ENCODE data around the gene GMPR2. TPM values are rescaled to one million over a fixed set of nuclear protein-coding genes. Genes with fewer than 3 reads are reported as not detected.

GMPR2 gene
- total and polyA plus RNA-seq, 11 donors, result 23.9 to 55.9 (median 31.5) TPM

GRCh38 chr14:24284501-24285035 is 51.8 kb downstream of the GMPR2 start:
- H3K4me3 ChIP-seq, result no peak overlapping the region
- intact Hi-C loops (cut with DNase I), result no loop called here
- no peak for ATAC-seq
- H3K4me1 ChIP-seq, result peaks cover 0 to 34% (median 5%) of the 10 kb centered on the region in 12 donors
- no peak for DNase-seq
- H3K36me3 ChIP-seq, result peaks cover 0 to 5% (median 2%) of the 10 kb centered on the region in 9 donors
- no peaks in the 10 kb centered on the region for H3K27me3 ChIP-seq
- H3K9me3 ChIP-seq, result no peaks in the 10 kb centered on the region
- 70 to 77% (median 72%) methylated on average over 11 of the region's 11 CpGs for WGBS, 4 donors
- TF ChIP-seq, protein P1, sequence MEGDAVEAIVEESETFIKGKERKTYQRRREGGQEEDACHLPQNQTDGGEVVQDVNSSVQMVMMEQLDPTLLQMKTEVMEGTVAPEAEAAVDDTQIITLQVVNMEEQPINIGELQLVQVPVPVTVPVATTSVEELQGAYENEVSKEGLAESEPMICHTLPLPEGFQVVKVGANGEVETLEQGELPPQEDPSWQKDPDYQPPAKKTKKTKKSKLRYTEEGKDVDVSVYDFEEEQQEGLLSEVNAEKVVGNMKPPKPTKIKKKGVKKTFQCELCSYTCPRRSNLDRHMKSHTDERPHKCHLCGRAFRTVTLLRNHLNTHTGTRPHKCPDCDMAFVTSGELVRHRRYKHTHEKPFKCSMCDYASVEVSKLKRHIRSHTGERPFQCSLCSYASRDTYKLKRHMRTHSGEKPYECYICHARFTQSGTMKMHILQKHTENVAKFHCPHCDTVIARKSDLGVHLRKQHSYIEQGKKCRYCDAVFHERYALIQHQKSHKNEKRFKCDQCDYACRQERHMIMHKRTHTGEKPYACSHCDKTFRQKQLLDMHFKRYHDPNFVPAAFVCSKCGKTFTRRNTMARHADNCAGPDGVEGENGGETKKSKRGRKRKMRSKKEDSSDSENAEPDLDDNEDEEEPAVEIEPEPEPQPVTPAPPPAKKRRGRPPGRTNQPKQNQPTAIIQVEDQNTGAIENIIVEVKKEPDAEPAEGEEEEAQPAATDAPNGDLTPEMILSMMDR (IDR thresholded peaks at IDR 0.05), result no peak
- H3K27ac ChIP-seq, result no peak overlapping the region

- WGBS, 4 donors, result 81 to 89% (median 83%) methylated on average over 4 of the region's 4 CpGs
- TF ChIP-seq, protein P1 (IDR thresholded peaks at IDR 0.05), result no peak
- no peak for TF ChIP-seq POLR2A (IDR thresholded peaks at IDR 0.05)
Observed at GRCh38 chr14:24285351-24285750, 52.6 kb downstream of the GMPR2 start.

DNA sequence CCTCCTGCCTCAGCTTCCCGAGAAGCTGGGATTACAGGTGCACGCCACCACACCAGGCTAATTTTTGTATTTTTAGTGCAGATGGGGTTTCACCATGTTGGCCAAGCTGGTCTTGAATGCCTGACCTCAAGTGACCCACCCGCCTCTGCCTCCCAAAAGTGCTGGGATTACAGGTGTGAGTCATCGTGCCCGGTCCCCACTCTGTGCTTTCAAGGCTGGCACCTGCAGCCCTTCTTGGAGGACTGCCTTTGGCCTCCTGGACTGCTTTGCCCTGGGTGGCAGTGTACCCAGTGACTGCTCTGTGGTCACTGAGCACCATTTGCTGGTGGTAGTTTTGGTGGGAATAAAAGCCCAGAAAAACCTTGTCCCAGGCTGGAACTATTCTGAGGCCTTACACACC is 54.3 kb downstream of the GMPR2 start:
- ATAC-seq, result no peak

More at GRCh38 chr14:24285351-24285750, 52.6 kb downstream of the GMPR2 start:
- Histone ChIP-seq H3K27me3 (no peaks in the 10 kb centered on the region), H3K36me3 (peaks cover 0 to 13% (median 10%) of the 10 kb centered on the region in 9 donors), H3K27ac (no peak overlapping the region), H3K4me1 (peaks cover 0 to 26% (median 2%) of the 10 kb centered on the region in 12 donors), H3K9me3 (no peaks in the 10 kb centered on the region), H3K4me3 (no peak overlapping the region)
- intact Hi-C loops (cut with DNase I), result no loop called here
- ATAC-seq, result no peak
- no peak for DNase-seq

More for the DNA sequence above, 54.3 kb downstream of the GMPR2 start:
- H3K9me3 ChIP-seq, result no peaks in the 10 kb centered on the region
- H3K27ac ChIP-seq, result no peak overlapping the region
- intact Hi-C loops (cut with DNase I), result no loop called here
- DNase-seq, result no peak
- H3K4me3 ChIP-seq, result no peak overlapping the region
- H3K36me3 ChIP-seq, result peaks cover 0 to 29% (median 26%) of the 10 kb centered on the region in 9 donors
- WGBS, 4 donors, result 91 to 96% (median 95%) methylated on average over 4 to 5 of the region's 5 CpGs
- TF ChIP-seq POLR2A (IDR thresholded peaks at IDR 0.05), result no peak
- TF ChIP-seq, protein P1 (IDR thresholded peaks at IDR 0.05), result no peak
- H3K4me1 ChIP-seq, result peaks cover 0 to 9% (median 0%) of the 10 kb centered on the region in 12 donors
- H3K27me3 ChIP-seq, result no peaks in the 10 kb centered on the region

Other genes starting within 250 kb of the GMPR2 start
Only the 30 nearest of the 34 such genes appear.
- gene CARMIL3, start 180.9 kb upstream of the GMPR2 start, total RNA-seq, result under 1 TPM in 6 of 9 donors, not detected in 3; 0.05 to 0.38 (median 0.17) TPM
- under 1 TPM; 0.08 to 0.15 TPM for gene CARMIL3, start 180.9 kb upstream of the GMPR2 start, polyA plus RNA-seq
- gene CPNE6, start 161.4 kb upstream of the GMPR2 start, total RNA-seq, result under 1 TPM in 3 of 9 donors, not detected in 6; 0.23 to 0.52 (median 0.25) TPM
- not detected for gene CPNE6, start 161.4 kb upstream of the GMPR2 start, polyA plus RNA-seq
- 10 to 100 TPM in 2 of 9 donors, 1 to 10 TPM in 7; 2.1 to 14.6 (median 3.9) TPM for gene PCK2, start 138.6 kb upstream of the GMPR2 start, total RNA-seq
- 1 to 10 TPM; 1.5 to 5.4 TPM for gene PCK2, start 138.6 kb upstream of the GMPR2 start, polyA plus RNA-seq
- gene DCAF11, start 118.2 kb upstream of the GMPR2 start, total RNA-seq, result 100 to 1,000 TPM in 2 of 9 donors, 10 to 100 TPM in 7; 55.1 to 117 (median 75.0) TPM
- 100 to 1,000 TPM in 1 of 2 donors, 10 to 100 TPM in 1; 25.3 to 111 TPM for gene DCAF11, start 118.2 kb upstream of the GMPR2 start, polyA plus RNA-seq
- 1 to 10 TPM; 1.3 to 2.9 (median 2.1) TPM for gene NRL, start 118.0 kb upstream of the GMPR2 start, total RNA-seq
- 1 to 10 TPM; 2.1 to 3.0 TPM for gene NRL, start 118.0 kb upstream of the GMPR2 start, polyA plus RNA-seq
- 100 to 1,000 TPM in 5 of 9 donors, 10 to 100 TPM in 4; 58.5 to 247 (median 107) TPM for gene FITM1, start 102.3 kb upstream of the GMPR2 start, total RNA-seq
- gene FITM1, start 102.3 kb upstream of the GMPR2 start, polyA plus RNA-seq, result 100 to 1,000 TPM in 1 of 2 donors, 10 to 100 TPM in 1; 43.3 to 276 TPM
- gene PSME1, start 96.7 kb upstream of the GMPR2 start, total RNA-seq, result 100 to 1,000 TPM in 6 of 9 donors, 10 to 100 TPM in 3; 87.3 to 331 (median 110) TPM
- gene PSME1, start 96.7 kb upstream of the GMPR2 start, polyA plus RNA-seq, result 100 to 1,000 TPM; 125 to 164 TPM
- gene EMC9, start 91.3 kb upstream of the GMPR2 start, total RNA-seq, result 10 to 100 TPM in 8 of 9 donors, 1 to 10 TPM in 1; 9.6 to 18.7 (median 13.8) TPM
- gene EMC9, start 91.3 kb upstream of the GMPR2 start, polyA plus RNA-seq, result 10 to 100 TPM; 20.1 to 30.6 TPM
- gene PSME2, start 86.3 kb upstream of the GMPR2 start, total RNA-seq, result 100 to 1,000 TPM in 3 of 9 donors, 10 to 100 TPM in 6; 51.4 to 360 (median 80.8) TPM
- gene PSME2, start 86.3 kb upstream of the GMPR2 start, polyA plus RNA-seq, result 100 to 1,000 TPM in 1 of 2 donors, 10 to 100 TPM in 1; 90.4 to 222 TPM
- 10 to 100 TPM; 31.6 to 54.2 (median 36.6) TPM for gene RNF31, start 85.4 kb upstream of the GMPR2 start, total RNA-seq
- 10 to 100 TPM; 36.4 to 38.3 TPM for gene RNF31, start 85.4 kb upstream of the GMPR2 start, polyA plus RNA-seq
- gene IRF9, start 71.7 kb upstream of the GMPR2 start, total RNA-seq, result 100 to 1,000 TPM in 1 of 9 donors, 10 to 100 TPM in 8; 23.4 to 169 (median 29.8) TPM
- gene IRF9, start 71.7 kb upstream of the GMPR2 start, polyA plus RNA-seq, result 10 to 100 TPM; 26.6 to 30.4 TPM
- 10 to 100 TPM in 2 of 9 donors, 1 to 10 TPM in 6, under 1 TPM in 1; 0.32 to 25.3 (median 4.4) TPM for gene REC8, start 60.8 kb upstream of the GMPR2 start, total RNA-seq
- gene REC8, start 60.8 kb upstream of the GMPR2 start, polyA plus RNA-seq, result 1 to 10 TPM; 2.2 to 4.8 TPM
- gene IPO4, start 44.1 kb upstream of the GMPR2 start, total RNA-seq, result 10 to 100 TPM in 8 of 9 donors, 1 to 10 TPM in 1; 9.1 to 25.6 (median 17.2) TPM
- gene IPO4, start 44.1 kb upstream of the GMPR2 start, polyA plus RNA-seq, result 10 to 100 TPM in 1 of 2 donors, 1 to 10 TPM in 1; 1.8 to 40.0 TPM
- 10 to 100 TPM; 15.4 to 32.3 (median 26.3) TPM for gene TM9SF1, start 37.5 kb upstream of the GMPR2 start, total RNA-seq
- 10 to 100 TPM in 1 of 2 donors, 1 to 10 TPM in 1; 6.1 to 52.8 TPM for gene TM9SF1, start 37.5 kb upstream of the GMPR2 start, polyA plus RNA-seq
- gene TSSK4, start 27.2 kb upstream of the GMPR2 start, total RNA-seq, result under 1 TPM in 1 of 9 donors, not detected in 8; 0.19 TPM
- gene TSSK4, start 27.2 kb upstream of the GMPR2 start, polyA plus RNA-seq, result under 1 TPM in 1 of 2 donors, not detected in 1; 0.23 TPM
- 10 to 100 TPM; 20.2 to 42.3 (median 34.5) TPM for gene CHMP4A, start 19.4 kb upstream of the GMPR2 start, total RNA-seq
- gene CHMP4A, start 19.4 kb upstream of the GMPR2 start, polyA plus RNA-seq, result 10 to 100 TPM; 32.1 to 72.8 TPM
- gene MDP1, start 16.9 kb upstream of the GMPR2 start, total RNA-seq, result 10 to 100 TPM; 12.8 to 22.6 (median 15.5) TPM
- 10 to 100 TPM; 20.8 to 26.5 TPM for gene MDP1, start 16.9 kb upstream of the GMPR2 start, polyA plus RNA-seq
- 100 to 1,000 TPM; 174 to 217 (median 197) TPM for gene NEDD8, start 562 bp upstream of the GMPR2 start, total RNA-seq
- gene NEDD8, start 562 bp upstream of the GMPR2 start, polyA plus RNA-seq, result 100 to 1,000 TPM; 276 to 287 TPM
- 10 to 100 TPM; 34.5 to 58.1 (median 42.6) TPM for gene TINF2, start 9.7 kb downstream of the GMPR2 start, total RNA-seq
- gene TINF2, start 9.7 kb downstream of the GMPR2 start, polyA plus RNA-seq, result 10 to 100 TPM; 16.1 to 55.4 TPM
- gene TGM1, start 30.2 kb downstream of the GMPR2 start, total RNA-seq, result 10 to 100 TPM in 1 of 9 donors, 1 to 10 TPM in 3, under 1 TPM in 2, not detected in 3; 0.52 to 38.9 (median 1.0) TPM
- under 1 TPM; 0.61 to 0.69 TPM for gene TGM1, start 30.2 kb downstream of the GMPR2 start, polyA plus RNA-seq
- gene RABGGTA, start 38.7 kb downstream of the GMPR2 start, total RNA-seq, result 10 to 100 TPM; 18.8 to 33.1 (median 26.7) TPM
- 10 to 100 TPM; 26.3 to 29.2 TPM for gene RABGGTA, start 38.7 kb downstream of the GMPR2 start, polyA plus RNA-seq
- 10 to 100 TPM in 6 of 9 donors, 1 to 10 TPM in 3; 6.3 to 18.1 (median 11.3) TPM for gene DHRS1, start 66.9 kb downstream of the GMPR2 start, total RNA-seq
- 10 to 100 TPM in 1 of 2 donors, 1 to 10 TPM in 1; 5.5 to 10.7 TPM for gene DHRS1, start 66.9 kb downstream of the GMPR2 start, polyA plus RNA-seq
- gene NOP9, start 66.9 kb downstream of the GMPR2 start, total RNA-seq, result 10 to 100 TPM; 22.1 to 34.0 (median 27.8) TPM
- 10 to 100 TPM; 13.5 to 29.8 TPM for gene NOP9, start 66.9 kb downstream of the GMPR2 start, polyA plus RNA-seq
- gene CIDEB, start 75.0 kb downstream of the GMPR2 start, total RNA-seq, result 10 to 100 TPM in 1 of 9 donors, 1 to 10 TPM in 8; 1.7 to 10.1 (median 3.0) TPM
- gene CIDEB, start 75.0 kb downstream of the GMPR2 start, polyA plus RNA-seq, result 1 to 10 TPM; 2.6 to 3.2 TPM
- gene LTB4R2, start 77.2 kb downstream of the GMPR2 start, total RNA-seq, result 1 to 10 TPM in 7 of 9 donors, under 1 TPM in 2; 0.81 to 3.8 (median 1.6) TPM
- under 1 TPM; 0.53 to 0.64 TPM for gene LTB4R2, start 77.2 kb downstream of the GMPR2 start, polyA plus RNA-seq
- 1 to 10 TPM in 8 of 9 donors, under 1 TPM in 1; 0.92 to 8.8 (median 1.7) TPM for gene LTB4R, start 78.6 kb downstream of the GMPR2 start, total RNA-seq
- 1 to 10 TPM; 1.2 to 2.2 TPM for gene LTB4R, start 78.6 kb downstream of the GMPR2 start, polyA plus RNA-seq
- gene ADCY4, start 102.1 kb downstream of the GMPR2 start, total RNA-seq, result 10 to 100 TPM; 20.7 to 47.5 (median 27.5) TPM
- 10 to 100 TPM; 21.9 to 40.4 TPM for gene ADCY4, start 102.1 kb downstream of the GMPR2 start, polyA plus RNA-seq
- 10 to 100 TPM in 1 of 9 donors, 1 to 10 TPM in 6, under 1 TPM in 2; 0.75 to 10.5 (median 3.0) TPM for gene RIPK3, start 107.1 kb downstream of the GMPR2 start, total RNA-seq
- gene RIPK3, start 107.1 kb downstream of the GMPR2 start, polyA plus RNA-seq, result 1 to 10 TPM; 4.0 to 4.4 TPM
- 10 to 100 TPM in 7 of 9 donors, 1 to 10 TPM in 2; 6.5 to 19.1 (median 11.7) TPM for gene NFATC4, start 135.3 kb downstream of the GMPR2 start, total RNA-seq
- gene NFATC4, start 135.3 kb downstream of the GMPR2 start, polyA plus RNA-seq, result 10 to 100 TPM; 12.5 to 23.0 TPM
- gene NYNRIN, start 166.1 kb downstream of the GMPR2 start, total RNA-seq, result 10 to 100 TPM in 1 of 9 donors, 1 to 10 TPM in 8; 3.7 to 10.0 (median 7.5) TPM
- 1 to 10 TPM; 3.6 to 6.7 TPM for gene NYNRIN, start 166.1 kb downstream of the GMPR2 start, polyA plus RNA-seq